Posterior cingulate gyrus (tissue), 11 donors: ENCODE data around the gene PARG.
"Not testable (repeated sequence)": the region's sequence is repeated elsewhere in the genome, so short reads cannot be mapped to it uniquely, and the experiment has no call there.

Experiments used
- DNase-seq, 10 donors: peaks; one replicate each; pipeline versions ENCODE4 v3.0.0 to v3.0.0-alpha.2; 2020 to 2021; ENCODE audit warnings: mixed read lengths in 3 of 10
- intact Hi-C: fragments of 100-400 bp; cut with DNase I; formaldehyde crosslinking; loops from one replicate; pipeline ENCODE4 v1.15.1; 2023

PARG gene

GRCh38 chr10:49833168-49833567 lies 108.7 kb downstream of the PARG start:
- DNase-seq: no peak
- intact Hi-C loops: no loop called here

DNA sequence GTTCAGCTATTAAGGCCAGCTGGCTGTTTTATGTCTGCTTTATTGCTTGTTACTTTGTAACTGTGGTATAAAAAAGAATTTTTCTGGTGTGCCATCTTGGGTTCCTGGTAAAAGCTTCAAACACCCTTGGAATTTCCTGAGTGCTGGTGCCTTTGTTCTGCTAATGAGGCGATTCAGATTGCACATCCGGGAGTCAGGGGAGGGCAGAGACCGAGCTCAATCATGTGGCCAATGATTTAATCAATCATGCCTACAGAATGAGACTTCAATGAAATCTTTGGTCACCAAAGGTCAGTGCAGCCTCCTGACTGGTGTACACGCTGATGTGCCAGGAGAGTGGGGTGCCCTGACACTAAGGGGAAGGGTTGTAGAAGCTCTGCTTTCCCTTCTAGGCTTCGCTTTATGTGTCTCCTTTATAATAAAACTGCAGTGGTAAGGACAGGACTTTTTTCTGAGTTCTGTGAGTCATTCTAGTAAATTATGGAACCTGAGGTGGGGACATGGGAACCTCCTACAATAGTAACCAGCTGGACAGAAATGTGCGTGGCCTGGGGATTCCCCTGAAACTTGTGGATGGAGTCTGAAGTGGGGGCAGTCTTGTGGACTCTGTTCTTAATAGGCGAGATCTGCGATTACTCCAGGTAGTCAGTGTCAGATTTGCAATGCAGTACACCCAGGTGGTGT lies 110.3 kb downstream of the PARG start:
- intact Hi-C loops: no loop called here

GRCh38 chr10:49830846-49831245 lies 111.0 kb downstream of the PARG start:
- intact Hi-C loops: no loop called here
- no peak for DNase-seq

More for the DNA sequence above, 110.3 kb downstream of the PARG start:
- DNase-seq: no peak

DNA sequence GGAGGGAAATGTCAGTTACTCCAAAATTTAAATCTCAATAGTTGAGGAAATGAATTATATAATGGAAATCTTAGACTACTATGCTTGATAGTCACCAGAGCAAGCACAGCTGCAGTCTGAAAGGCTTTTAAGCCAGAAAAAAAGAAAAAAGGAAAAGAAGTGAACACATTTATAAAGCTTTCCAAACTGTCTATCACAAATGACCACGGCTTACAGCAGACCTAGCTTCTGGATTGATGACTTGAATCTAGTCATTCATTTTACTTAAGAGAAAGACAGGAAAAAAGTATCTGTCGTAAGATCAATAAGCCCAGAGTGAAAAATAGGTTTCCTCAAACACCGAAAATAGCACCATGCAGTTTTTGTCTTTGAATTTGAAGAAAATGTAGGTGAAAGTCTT lies 111.8 kb downstream of the PARG start:
- DNase-seq: no peak
- intact Hi-C loops: no loop called here

DNA sequence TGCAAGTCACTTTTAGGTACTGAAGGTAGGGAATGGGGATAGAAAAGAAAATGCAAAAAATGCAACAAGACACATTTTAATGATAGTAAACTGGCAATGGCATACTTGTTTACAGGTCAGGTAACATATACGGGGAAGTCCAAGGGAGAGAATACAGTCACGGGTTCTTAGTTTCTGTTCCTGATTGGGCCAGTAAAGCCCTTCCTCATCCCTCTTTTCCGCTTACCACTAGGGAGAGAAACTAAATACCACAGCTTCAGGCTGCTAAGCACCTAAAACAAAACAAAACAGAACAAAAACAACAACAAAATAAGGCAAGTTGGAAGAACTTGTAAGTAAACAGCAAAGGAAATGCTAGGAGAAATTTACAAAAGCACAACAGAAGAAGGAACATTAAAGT lies 114.5 kb downstream of the PARG start:
- intact Hi-C loops: no loop called here

DNA sequence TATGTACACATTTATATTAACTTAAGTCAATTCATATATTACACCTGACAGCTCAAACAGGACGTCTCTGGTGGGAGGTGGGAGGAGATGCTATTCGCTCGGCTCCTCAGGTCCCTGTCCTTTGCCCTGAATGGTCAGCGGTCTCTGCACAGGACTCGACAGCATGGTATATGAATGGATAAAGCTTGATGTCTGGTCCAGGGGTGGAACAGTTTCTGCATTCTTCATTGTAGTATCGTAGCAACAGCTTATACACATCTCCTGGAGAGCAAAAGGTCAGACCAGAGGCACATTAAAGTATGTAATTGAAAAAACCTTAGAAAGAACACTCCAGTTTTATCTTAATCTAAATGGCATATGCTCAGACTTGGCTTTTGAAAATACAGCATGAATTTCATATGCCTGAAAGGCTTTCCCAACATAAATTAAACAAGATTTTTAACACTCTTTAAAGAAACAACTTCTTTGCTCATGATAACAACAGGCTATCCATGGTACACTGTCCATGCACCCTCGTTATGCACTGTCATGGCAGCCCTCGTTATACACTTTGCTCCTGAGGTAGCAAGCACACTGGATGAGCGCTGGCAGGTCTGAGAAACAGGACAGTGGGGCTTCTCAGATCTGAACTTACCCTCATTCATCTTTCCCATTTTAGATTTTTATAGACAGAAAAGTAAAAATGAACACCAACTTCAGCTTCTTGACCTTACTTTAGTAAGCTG lies 122.4 kb downstream of the PARG start:
- no peak for DNase-seq
- intact Hi-C loops: no loop called here

More for the DNA sequence above, 114.5 kb downstream of the PARG start:
- DNase-seq: no peak

DNA sequence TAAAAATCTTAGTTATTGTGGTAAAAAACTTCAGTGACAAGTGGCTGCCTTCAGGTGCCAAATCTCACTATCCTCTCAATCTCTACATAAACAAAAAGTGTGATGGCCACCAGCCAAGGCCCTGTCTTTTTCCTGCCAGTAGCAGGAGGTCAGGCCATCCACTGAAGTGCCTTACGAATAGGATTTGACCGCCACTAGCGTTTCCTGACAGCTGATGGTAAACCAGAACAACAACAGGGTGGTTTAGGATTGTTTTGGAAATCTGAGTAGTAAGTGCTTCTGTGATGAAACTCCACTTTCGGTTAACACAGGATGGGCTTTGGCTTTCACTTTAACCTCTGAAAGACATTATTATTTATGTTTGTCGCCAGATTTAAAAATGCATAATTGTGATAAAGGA lies 124.0 kb downstream of the PARG start:
- intact Hi-C loops: no loop called here
- DNase-seq: no peak

GRCh38 chr10:49803988-49804387 lies 137.8 kb downstream of the PARG start:
- intact Hi-C loops: no loop called here
- DNase-seq: no peak

DNA sequence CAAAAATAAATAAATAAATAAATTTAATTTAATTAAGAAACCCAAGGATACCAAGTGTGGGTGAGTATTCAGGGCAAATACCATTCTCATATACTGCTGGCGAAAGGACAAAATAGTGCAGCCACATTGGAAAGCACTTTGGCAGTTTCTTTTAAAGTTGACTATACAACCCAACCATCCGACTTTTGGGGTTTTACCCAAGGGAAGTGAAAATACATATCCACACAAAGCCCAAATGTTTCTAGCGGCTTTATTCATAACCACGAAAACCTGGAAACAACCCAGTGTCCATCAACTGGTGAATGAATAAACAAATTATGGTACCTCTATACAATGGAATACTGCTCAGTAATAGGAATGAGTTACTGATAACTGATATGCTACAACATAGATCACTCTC lies 143.6 kb downstream of the PARG start:
- intact Hi-C loops: no loop called here
- DNase-seq: no peak

GRCh38 chr10:49791100-49791499 lies 150.7 kb downstream of the PARG start:
- no peak for DNase-seq
- intact Hi-C loops: no loop called here

- no peak for DNase-seq
- intact Hi-C loops: no loop called here
These were observed 157.1 kb downstream of the PARG start for GRCh38 chr10:49784681-49785080.

DNA sequence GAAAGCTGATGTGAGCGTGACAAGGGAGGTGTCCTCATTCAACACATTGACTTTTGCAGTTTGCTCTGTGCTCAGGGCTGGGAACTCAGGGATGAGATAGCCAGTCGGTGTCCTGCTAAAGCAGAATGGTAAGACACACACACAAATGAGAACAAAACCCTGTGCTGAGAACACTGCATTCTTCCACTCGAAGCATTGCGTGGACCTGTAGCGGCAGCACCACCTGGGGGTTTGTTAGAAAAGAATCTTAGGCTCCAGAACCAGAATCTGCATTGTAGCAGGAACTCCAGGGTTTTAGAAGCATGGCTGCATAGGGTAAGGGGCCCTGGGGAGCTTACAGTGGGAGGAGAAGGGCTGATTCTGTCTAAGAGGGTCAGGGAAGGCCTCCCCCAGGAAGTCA lies 158.2 kb downstream of the PARG start:
- DNase-seq: no peak
- intact Hi-C loops: no loop called here

DNA sequence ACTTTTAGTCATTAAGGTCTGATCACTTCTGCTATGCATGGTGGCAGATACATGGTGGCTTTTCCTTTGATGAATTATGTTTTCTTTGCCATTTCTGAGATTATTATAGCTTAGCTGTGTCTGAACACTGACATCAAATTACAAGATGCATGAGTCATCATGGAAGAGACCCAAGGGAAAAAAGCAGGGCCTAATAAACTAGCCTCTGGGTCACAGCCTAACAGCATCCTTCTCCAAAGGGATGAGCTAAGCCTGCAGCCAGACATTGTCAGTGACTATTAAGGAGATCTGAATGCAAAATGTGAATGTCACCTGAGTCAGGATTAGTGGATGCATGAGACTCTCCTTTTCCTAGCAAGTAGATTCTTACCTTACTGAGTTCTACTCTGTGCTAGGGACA lies 160.6 kb downstream of the PARG start:
- intact Hi-C loops: no loop called here
- DNase-seq: no peak

DNA sequence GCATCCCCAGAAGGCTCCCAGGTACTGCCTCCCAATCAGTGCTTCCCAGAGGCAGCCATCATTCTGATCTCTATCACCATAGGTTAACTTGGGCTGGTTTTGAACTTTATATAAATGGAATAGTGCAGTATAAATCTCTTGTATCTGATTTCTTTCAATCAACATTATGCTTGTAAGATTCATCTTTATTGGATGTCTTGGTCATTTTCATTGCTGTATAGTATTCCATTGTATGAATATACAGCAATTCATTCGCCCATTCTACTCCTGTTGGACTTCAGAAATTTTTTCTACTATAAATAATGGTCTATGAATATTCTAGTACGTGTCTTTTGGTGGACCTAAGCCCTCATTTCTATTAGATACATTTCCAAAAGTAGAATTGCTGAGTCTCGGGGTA lies 163.6 kb downstream of the PARG start:
- intact Hi-C loops: no loop called here
- no peak for DNase-seq

DNA sequence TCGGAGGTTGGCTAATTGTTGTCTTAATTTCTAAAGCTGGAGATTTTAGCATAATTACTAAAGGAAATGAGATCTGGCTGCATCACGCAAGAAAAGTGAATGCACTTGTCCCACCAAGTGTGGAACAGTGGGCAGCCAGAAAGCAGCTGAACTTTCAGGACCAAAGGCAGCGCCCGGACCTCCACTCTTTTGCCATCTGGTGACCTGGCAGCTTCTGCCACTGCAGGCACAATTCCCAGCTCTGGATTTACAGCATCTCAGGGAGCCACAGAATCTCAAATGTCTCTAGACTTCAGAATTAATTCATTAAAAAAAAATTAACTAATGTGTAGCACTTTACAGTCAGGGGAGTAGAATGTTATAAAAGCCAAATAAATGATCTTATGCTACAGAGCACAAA lies 165.0 kb downstream of the PARG start:
- DNase-seq: peak in 1 of 10 donors; percentile 46

DNA sequence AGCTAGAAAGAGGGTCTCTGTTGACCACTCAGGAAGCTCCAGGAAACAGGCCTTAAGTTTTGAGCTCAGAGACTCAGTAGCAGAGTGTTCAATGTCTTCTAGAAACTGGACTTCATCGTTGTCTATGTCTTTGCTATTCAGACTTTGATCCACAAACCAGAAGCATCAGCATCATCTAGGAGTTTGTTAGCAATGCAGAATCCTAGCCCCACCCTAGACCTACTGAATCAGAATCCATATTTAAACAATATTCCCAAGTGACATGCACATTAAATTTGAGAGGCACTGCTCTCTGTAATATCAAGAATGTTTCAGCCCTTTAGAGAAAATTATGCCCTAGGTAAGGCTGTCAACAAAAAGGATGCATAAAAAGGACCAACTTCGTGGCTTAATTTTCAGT lies 166.8 kb downstream of the PARG start:
- intact Hi-C loops: no loop called here
- no peak for DNase-seq

More for the DNA sequence above, 165.0 kb downstream of the PARG start:
- intact Hi-C loops: no loop called here

GRCh38 chr10:49772944-49773343 lies 168.9 kb downstream of the PARG start:
- intact Hi-C loops, DNase-seq: not testable (repeated sequence)

- peak in 1 of 10 donors; percentile 52 for DNase-seq
- intact Hi-C loops: not testable (repeated sequence)
These were observed 170.8 kb downstream of the PARG start for GRCh38 chr10:49771046-49771445.

- DNase-seq: no peak
- intact Hi-C loops: no loop called here
These were observed 172.1 kb downstream of the PARG start for GRCh38 chr10:49769692-49770091.

DNA sequence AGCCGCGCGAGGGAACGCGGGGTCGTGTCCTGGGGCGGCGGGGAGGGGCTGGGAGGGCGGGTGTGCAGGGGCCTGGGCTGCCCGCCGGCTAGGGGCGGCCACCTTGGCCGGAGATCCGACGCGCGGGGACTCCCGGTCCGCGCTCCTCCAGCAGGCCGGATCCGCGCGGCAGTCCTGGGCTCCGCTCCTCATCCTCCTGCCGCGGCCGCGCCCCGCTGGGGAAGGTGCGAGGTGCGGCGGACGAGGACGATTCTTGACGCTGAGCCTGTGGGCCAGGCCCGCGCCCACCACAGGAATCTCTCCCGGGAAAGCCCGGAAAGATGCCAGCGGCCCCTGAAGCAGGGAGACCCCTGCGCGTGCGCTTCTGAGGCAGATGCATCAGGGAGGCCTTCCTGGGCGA lies 173.1 kb downstream of the PARG start:
- intact Hi-C loops: no loop called here
- DNase-seq: peak in 1 of 10 donors; percentile 77

GRCh38 chr10:49768329-49768728 lies 173.5 kb downstream of the PARG start:
- intact Hi-C loops: no loop called here
- peak in 1 of 10 donors; percentile 80 for DNase-seq
